Activated naive CD8-positive, alpha-beta T cell treated with anti-CD3 and anti-CD28 coated beads, Interleukin-2, amount 50 U/mL, for 24 hours (primary cell): ENCODE results near the gene C2orf72.
A peak's percentile ranks its signal among the peaks of the same experiment; 100 is the strongest.
"Not testable (repeated sequence)": the region's sequence is repeated elsewhere in the genome, so short reads cannot be mapped to it uniquely, and the experiment has no call there.

Source experiments
- ATAC-seq: fragments of 150-1000 bp; cut with Tn5 transposase; one replicate; pipeline ENCODE4 v1.10.0; 2021
- DNase-seq: peaks from one replicate; pipeline ENCODE4 v3.0.0; 2021
- H3K27ac Mint-ChIP-seq: one replicate; pipeline ENCODE4 v1.8.0; 2021; ENCODE audit warnings: mild to moderate bottlenecking, mixed read lengths
- H3K27me3 Mint-ChIP-seq: one replicate; pipeline ENCODE4 v1.8.0; 2021; ENCODE audit warnings: mixed read lengths
- H3K36me3 Mint-ChIP-seq: one replicate; pipeline ENCODE4 v1.8.0; 2021; ENCODE audit warnings: low read depth, mixed read lengths
- H3K4me1 Mint-ChIP-seq: one replicate; pipeline ENCODE4 v1.8.0; 2021; ENCODE audit warnings: mixed read lengths
- H3K4me3 Mint-ChIP-seq: one replicate; pipeline ENCODE4 v1.8.0; 2021; ENCODE audit warnings: mild to moderate bottlenecking, moderate library complexity, mixed read lengths
- H3K9me3 Mint-ChIP-seq: one replicate; pipeline ENCODE4 v1.8.0; 2021; ENCODE audit warnings: mixed read lengths

The C2orf72 gene

GRCh38 chr2:231037202-231037730 lies at the start of gene C2orf72:
C2orf72 (plus strand) TSS chr2:231037523; CDS start chr2:231037566, 43 bp downstream.
- Mint-ChIP-seq H3K27ac (no peak within 1 kb of the TSS), H3K4me1 (peaks cover 1% of the 10 kb centered on the region), H3K27me3 (peaks cover 64% of the 10 kb centered on the region), H3K9me3 (no peaks in the 10 kb centered on the region), H3K36me3 (no peaks in the 10 kb centered on the region), H3K4me3 (peak within 1 kb of the TSS; percentile 53)
- ATAC-seq, result peak; percentile 41
- peak; percentile 23 for DNase-seq

DNA sequence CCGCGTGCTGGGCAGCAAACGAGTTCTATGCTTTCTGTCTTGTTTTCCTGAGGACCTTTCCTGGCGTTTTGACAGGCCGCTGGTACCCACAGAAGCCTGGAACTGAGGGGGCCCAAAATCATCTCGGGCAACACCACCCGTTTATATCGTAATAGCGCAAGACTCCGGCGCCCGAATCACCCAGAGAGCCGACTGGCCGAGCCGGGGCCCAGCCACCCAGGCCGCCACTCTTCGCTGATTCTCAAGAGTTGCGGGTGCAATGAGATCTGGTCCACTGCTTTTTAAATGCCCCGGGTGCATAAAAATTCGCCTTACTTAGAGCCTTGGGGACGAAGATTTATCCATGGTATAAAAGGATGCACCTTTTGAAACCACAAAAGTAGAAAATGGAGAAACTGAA lies 47.6 kb upstream of the C2orf72 start:
- ATAC-seq, result no peak
- no peaks in the 10 kb centered on the region for H3K36me3 Mint-ChIP-seq
- H3K9me3 Mint-ChIP-seq, result no peaks in the 10 kb centered on the region
- peaks cover 24% of the 10 kb centered on the region for H3K4me1 Mint-ChIP-seq
- peaks cover 31% of the 10 kb centered on the region for H3K27me3 Mint-ChIP-seq
- H3K27ac Mint-ChIP-seq, result no peak overlapping the region
- no peak overlapping the region for H3K4me3 Mint-ChIP-seq
- no peak for DNase-seq

GRCh38 chr2:230990131-230990898 lies 47.0 kb upstream of the C2orf72 start:
- Mint-ChIP-seq H3K27me3 (peaks cover 34% of the 10 kb centered on the region), H3K9me3 (no peaks in the 10 kb centered on the region), H3K36me3 (no peaks in the 10 kb centered on the region), H3K4me3 (no peak overlapping the region), H3K27ac (no peak overlapping the region), H3K4me1 (peaks cover 18% of the 10 kb centered on the region)
- no peak for ATAC-seq
- no peak for DNase-seq

GRCh38 chr2:230990899-230991150 lies 46.5 kb upstream of the C2orf72 start:
- Mint-ChIP-seq H3K4me3 (no peak overlapping the region), H3K27ac (no peak overlapping the region), H3K27me3 (peaks cover 36% of the 10 kb centered on the region), H3K36me3 (no peaks in the 10 kb centered on the region), H3K4me1 (peaks cover 13% of the 10 kb centered on the region), H3K9me3 (no peaks in the 10 kb centered on the region)
- DNase-seq (no peak), ATAC-seq (no peak)

DNA sequence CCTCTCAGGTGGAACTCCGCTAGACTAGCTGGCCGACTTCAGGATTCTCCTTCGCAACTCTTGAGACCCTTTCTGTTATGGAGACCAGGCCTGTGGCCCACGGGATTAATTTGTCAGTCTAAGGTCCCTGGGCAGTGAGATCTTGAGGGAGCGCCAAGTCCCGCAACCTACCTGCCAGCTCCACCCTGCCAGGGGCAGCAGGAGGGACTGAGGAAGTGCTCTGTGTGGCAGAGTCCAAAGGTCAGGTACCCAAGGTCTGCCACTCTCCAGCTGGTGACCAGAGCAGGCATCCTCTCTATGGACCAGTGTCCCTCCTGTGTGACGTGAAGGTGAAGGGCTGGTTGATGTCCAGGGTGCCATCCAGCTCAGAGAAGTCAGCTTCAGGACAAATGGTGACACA lies 45.7 kb upstream of the C2orf72 start:
- Mint-ChIP-seq H3K27me3 (peaks cover 43% of the 10 kb centered on the region), H3K4me3 (no peak overlapping the region), H3K9me3 (peaks cover under 1% of the 10 kb centered on the region), H3K27ac (no peak overlapping the region), H3K36me3 (no peaks in the 10 kb centered on the region), H3K4me1 (peaks cover 7% of the 10 kb centered on the region)
- DNase-seq (no peak), ATAC-seq (no peak)

DNA sequence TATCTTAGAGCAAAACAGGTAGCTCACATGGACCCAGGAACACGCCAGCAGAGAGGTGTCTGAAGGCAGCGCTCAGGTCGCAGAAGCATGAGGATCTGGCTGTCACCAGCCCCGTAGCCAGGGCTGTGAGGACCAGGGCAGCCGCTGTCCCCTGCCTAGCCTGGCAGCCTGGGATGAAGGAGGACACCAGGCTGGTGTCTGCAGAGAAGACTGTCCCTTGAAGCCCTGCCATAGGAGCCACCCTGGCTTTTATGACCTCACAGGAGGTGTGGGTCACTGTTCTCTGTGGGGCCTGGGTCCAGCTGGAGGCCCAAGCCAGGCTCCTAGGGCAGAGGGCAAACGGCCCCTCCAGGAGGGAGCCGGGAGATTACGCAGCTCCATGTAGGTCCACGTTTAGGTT lies 41.5 kb upstream of the C2orf72 start, which contains the start of gene SPATA3:
Gene SPATA3, plus strand, starts transcription at position 301 of the 400 bp plus-strand sequence. CDS start 113 bp downstream, outside the sequence.
- H3K9me3 Mint-ChIP-seq, result peaks cover 8% of the 10 kb centered on the region
- H3K4me1 Mint-ChIP-seq, result no peaks in the 10 kb centered on the region
- no peak within 1 kb of the TSS for H3K4me3 Mint-ChIP-seq
- DNase-seq, result no peak
- H3K27ac Mint-ChIP-seq, result no peak within 1 kb of the TSS
- peaks cover 63% of the 10 kb centered on the region for H3K27me3 Mint-ChIP-seq
- no peaks in the 10 kb centered on the region for H3K36me3 Mint-ChIP-seq
- no peak for ATAC-seq

GRCh38 chr2:230996661-230997060 lies 40.7 kb upstream of the C2orf72 start:
- peaks cover 64% of the 10 kb centered on the region for H3K27me3 Mint-ChIP-seq

GRCh38 chr2:230998882-230999281 lies 38.4 kb upstream of the C2orf72 start:
- no peak for DNase-seq
- H3K36me3 Mint-ChIP-seq, result no peaks in the 10 kb centered on the region
- no peak for ATAC-seq
- peaks cover 8% of the 10 kb centered on the region for H3K9me3 Mint-ChIP-seq
- no peak overlapping the region for H3K27ac Mint-ChIP-seq
- no peaks in the 10 kb centered on the region for H3K4me1 Mint-ChIP-seq
- H3K4me3 Mint-ChIP-seq, result no peak overlapping the region
- H3K27me3 Mint-ChIP-seq, result peaks cover 55% of the 10 kb centered on the region

More at GRCh38 chr2:230996661-230997060, 40.7 kb upstream of the C2orf72 start:
- DNase-seq (no peak), ATAC-seq (no peak)
- no peaks in the 10 kb centered on the region for H3K36me3 Mint-ChIP-seq
- no peaks in the 10 kb centered on the region for H3K4me1 Mint-ChIP-seq
- H3K27ac Mint-ChIP-seq, result no peak overlapping the region
- H3K4me3 Mint-ChIP-seq, result no peak overlapping the region
- peaks cover 8% of the 10 kb centered on the region for H3K9me3 Mint-ChIP-seq

- H3K27me3 Mint-ChIP-seq, result peaks cover 55% of the 10 kb centered on the region
- DNase-seq (no peak), ATAC-seq (no peak)
- H3K27ac Mint-ChIP-seq, result no peak overlapping the region
- peaks cover 12% of the 10 kb centered on the region for H3K9me3 Mint-ChIP-seq
- no peaks in the 10 kb centered on the region for H3K4me1 Mint-ChIP-seq
- no peak overlapping the region for H3K4me3 Mint-ChIP-seq
- H3K36me3 Mint-ChIP-seq, result no peaks in the 10 kb centered on the region
Observed at GRCh38 chr2:230999477-230999876, 37.8 kb upstream of the C2orf72 start.

DNA sequence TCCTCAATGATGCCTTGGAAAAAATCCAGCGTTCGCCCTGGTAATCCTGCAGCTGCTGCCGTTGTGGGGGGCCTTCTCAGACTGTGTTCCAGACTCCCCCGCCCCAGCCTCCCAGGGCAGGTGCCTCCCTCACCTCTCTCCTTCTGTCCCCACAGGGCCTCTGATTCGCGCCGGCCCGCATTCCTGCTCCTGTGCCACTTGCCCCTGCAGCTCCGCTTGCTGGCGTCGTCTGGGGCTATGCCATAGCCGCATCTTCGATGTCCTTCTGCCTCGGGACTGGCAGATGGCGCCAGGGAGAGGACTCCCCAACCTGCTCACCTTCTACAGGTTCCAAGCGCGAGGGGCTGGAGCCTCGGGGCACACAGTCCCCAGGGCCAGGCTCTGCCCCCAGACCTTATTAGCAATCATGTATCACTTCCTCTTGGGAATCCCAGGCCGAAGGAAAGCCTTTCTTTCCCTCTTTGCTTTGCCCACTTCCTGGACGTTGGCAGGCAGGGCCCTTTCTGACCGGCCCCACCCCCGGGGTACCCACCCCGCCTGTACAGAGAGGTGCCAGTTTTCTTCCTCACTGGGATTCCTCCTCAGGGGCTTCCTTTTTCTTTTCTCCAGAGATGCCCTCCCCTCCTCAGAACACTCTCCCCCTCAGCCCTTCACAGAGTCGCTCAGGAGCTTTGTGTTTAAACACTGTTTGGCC lies 37.0 kb upstream of the C2orf72 start:
- Mint-ChIP-seq H3K4me3 (no peak overlapping the region), H3K27me3 (peaks cover 51% of the 10 kb centered on the region), H3K4me1 (no peaks in the 10 kb centered on the region), H3K36me3 (no peaks in the 10 kb centered on the region), H3K9me3 (peaks cover 20% of the 10 kb centered on the region), H3K27ac (no peak overlapping the region)
- ATAC-seq (no peak), DNase-seq (no peak)

DNA sequence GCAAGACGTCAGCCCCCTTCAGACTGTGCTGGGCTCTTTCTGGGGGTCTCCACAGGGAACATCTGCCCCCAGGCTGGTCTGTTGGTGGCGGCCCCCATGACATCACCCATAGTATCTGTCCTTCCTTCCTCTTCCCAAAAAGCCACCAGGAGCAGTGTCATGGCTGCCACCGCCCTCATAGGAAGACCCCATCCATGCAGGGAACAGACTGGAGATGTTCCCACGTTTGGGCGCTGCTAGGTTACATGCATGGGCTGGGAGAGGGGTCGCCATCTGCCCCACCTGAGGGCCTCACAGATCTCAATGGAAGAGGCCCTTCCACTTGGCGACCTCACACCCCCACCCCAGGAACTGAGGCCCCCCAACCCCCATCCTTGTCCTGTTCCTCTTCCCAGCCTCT lies 36.3 kb upstream of the C2orf72 start:
- H3K36me3 Mint-ChIP-seq, result no peaks in the 10 kb centered on the region
- peaks cover 24% of the 10 kb centered on the region for H3K9me3 Mint-ChIP-seq
- H3K27me3 Mint-ChIP-seq, result peaks cover 46% of the 10 kb centered on the region
- H3K4me3 Mint-ChIP-seq, result no peak overlapping the region
- H3K4me1 Mint-ChIP-seq, result no peaks in the 10 kb centered on the region
- H3K27ac Mint-ChIP-seq, result no peak overlapping the region
- ATAC-seq, result no peak
- DNase-seq, result no peak

DNA sequence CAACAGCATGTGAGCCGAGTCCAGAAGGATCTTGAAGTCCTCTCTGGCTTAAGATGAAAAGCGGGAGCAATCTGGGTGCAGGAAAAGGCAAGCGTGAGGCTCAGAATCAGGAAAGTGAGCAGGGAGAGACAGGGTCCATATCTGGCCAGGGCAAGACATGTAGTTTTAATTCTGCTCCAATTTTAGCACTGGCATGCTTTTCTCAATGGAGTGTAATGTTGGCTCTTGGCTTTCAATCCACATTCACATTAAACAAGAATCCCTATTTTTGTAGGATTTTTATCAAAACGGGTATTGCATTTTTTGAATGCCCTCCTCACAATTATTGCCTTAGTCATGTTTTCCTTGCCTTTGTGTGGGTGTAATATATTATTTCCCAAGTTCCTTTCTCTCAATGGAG lies 35.4 kb upstream of the C2orf72 start:
- H3K4me1 Mint-ChIP-seq, result no peaks in the 10 kb centered on the region
- H3K9me3 Mint-ChIP-seq, result peaks cover 20% of the 10 kb centered on the region
- DNase-seq, result no peak
- no peaks in the 10 kb centered on the region for H3K36me3 Mint-ChIP-seq
- no peak for ATAC-seq
- peaks cover 38% of the 10 kb centered on the region for H3K27me3 Mint-ChIP-seq
- H3K27ac Mint-ChIP-seq, result no peak overlapping the region
- H3K4me3 Mint-ChIP-seq, result no peak overlapping the region

DNA sequence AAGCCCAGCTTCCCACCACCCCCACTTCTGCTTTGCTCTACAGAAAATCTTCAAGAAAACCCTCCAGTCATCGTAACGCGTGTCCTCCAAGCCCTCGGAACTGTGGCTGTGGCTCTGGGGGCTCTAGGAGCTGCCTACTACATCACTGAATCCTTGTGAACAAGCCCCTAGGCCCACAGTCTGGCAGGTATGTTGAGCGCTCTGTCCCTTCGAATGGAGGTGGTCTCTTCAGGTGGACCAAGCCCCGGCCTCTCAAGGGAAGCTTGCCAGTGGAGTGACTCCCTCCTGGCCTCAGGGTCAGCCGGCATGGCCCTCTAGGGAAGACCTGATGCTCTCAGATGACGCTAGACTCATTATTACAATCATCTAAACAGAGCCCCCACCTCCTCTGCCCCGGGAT lies 34.7 kb upstream of the C2orf72 start:
- no peak for DNase-seq
- Mint-ChIP-seq H3K4me3 (no peak overlapping the region), H3K27me3 (peaks cover 36% of the 10 kb centered on the region), H3K36me3 (no peaks in the 10 kb centered on the region), H3K4me1 (no peaks in the 10 kb centered on the region), H3K9me3 (peaks cover 16% of the 10 kb centered on the region), H3K27ac (no peak overlapping the region)
- no peak for ATAC-seq

- H3K36me3 Mint-ChIP-seq, result no peaks in the 10 kb centered on the region
- H3K27ac Mint-ChIP-seq, result no peak overlapping the region
- no peak overlapping the region for H3K4me3 Mint-ChIP-seq
- no peak for DNase-seq
- H3K9me3 Mint-ChIP-seq, result peaks cover 16% of the 10 kb centered on the region
- peaks cover 36% of the 10 kb centered on the region for H3K27me3 Mint-ChIP-seq
- no peak for ATAC-seq
- no peaks in the 10 kb centered on the region for H3K4me1 Mint-ChIP-seq
Observed at GRCh38 chr2:231003186-231003585, 34.1 kb upstream of the C2orf72 start.

DNA sequence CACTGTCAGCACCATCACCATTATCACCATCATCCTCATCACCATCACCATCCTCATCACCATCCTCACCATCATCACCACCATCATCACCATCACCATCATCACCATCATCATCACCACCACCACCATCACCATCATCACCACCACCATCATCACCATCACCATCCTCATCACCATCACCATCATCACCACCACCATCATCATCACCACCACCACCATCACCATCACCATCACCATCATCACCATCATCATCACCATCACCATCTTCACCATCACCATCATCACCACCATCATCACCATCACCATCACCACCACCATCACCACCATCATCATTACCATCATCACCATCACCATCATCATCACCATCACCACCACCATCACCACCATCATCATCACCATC lies 32.4 kb upstream of the C2orf72 start:
- not testable (repeated sequence) for H3K4me3 Mint-ChIP-seq, DNase-seq, H3K36me3 Mint-ChIP-seq, H3K4me1 Mint-ChIP-seq, H3K27ac Mint-ChIP-seq, ATAC-seq
- H3K9me3 Mint-ChIP-seq, result peaks cover 16% of the 10 kb centered on the region
- peaks cover 25% of the 10 kb centered on the region for H3K27me3 Mint-ChIP-seq
